Psoas muscle (tissue), 8 donors: ENCODE data around the gene CMTM7. TPM values are rescaled to one million over a fixed set of nuclear protein-coding genes. Genes with fewer than 3 reads are reported as not detected.

Experiments used
- ATAC-seq, 4 donors: fragments of 200-7000 bp; cut with Tn5 transposase; one replicate each; pipeline ENCODE4 v1.9.1; 2020; ENCODE audit warnings: moderate library complexity in 3 of 4, mild to moderate bottlenecking in 2 of 4
- DNase-seq, 2 donors: peaks; one replicate each; pipeline ENCODE4 v3.0.0-alpha.2; 2020
- H3K27ac ChIP-seq: fragments of 200-600 bp; one replicate; pipeline ENCODE4 v1.8.0; 2022
- H3K27me3 ChIP-seq, 3 donors: fragments of 200-600 bp in 1 of 3; one replicate each; pipeline versions ENCODE4 v1.6.1 to v1.8.0; 2013 to 2022; ENCODE audit warnings: low read length in 2 of 3, mild to moderate bottlenecking in 2 of 3, moderate library complexity in 1 of 3; ENCODE audit not compliant: insufficient read depth in 3 of 3
- H3K36me3 ChIP-seq, 2 donors: fragments of 200-600 bp in 1 of 2; one replicate each; pipeline versions ENCODE4 v1.6.1 to v1.8.0; 2013 to 2022; ENCODE audit warnings: low read depth in 1 of 2, mild to moderate bottlenecking in 1 of 2, moderate library complexity in 1 of 2; ENCODE audit not compliant: insufficient read depth in 1 of 2
- H3K4me1 ChIP-seq: fragments of 200-600 bp; one replicate; pipeline ENCODE4 v1.8.0; 2022
- H3K4me3 ChIP-seq: fragments of 200-600 bp; one replicate; pipeline ENCODE4 v1.8.0; 2022; ENCODE audit warnings: mild to moderate bottlenecking
- H3K9me3 ChIP-seq: fragments of 200-600 bp; one replicate; pipeline ENCODE4 v1.8.0; 2022
- WGBS, 3 donors: extraction: QIAGEN DNeasy Blood & Tissue Kit; methylation state at CpG; one replicate each; pipeline versions ENCODE4 v1.1.6 to v1.1.7; 2013; 5-methylcytosine and 5-hydroxymethylcytosine counted together
- intact Hi-C, 2 donors: fragments of 100-400 bp; cut with DNase I; formaldehyde crosslinking; loops; one replicate each; pipeline versions ENCODE4 v1.11.0 to v1.14.2; 2022
- polyA plus RNA-seq, 3 donors: library from polyadenylated mRNA; stranded (reverse); fragments of 200-250 nt; gene quantifications; one replicate each; pipeline ENCODE4 v1.2.3, GENCODE V29; 2013
- total RNA-seq, 4 donors: library from RNA; stranded (reverse); fragmentation: NEBNext Ultra II Directional in 2 of 4; extraction: Animal tissue kit (Norgen Biotek cat#: 25700) in 2 of 4; gene quantifications; one replicate each; pipeline versions ENCODE4 v1.2.1 to v1.2.4, GENCODE V29; 2021 to 2023
- TF ChIP-seq, protein P1 (sequence below): fragments of 200-600 bp; IDR thresholded peaks from one replicate; pipeline ENCODE4 v1.8.0; 2022; ENCODE audit warnings: antibody characterized with exemption
- donor health status: healthy with polysubstance abuse.
- donor health status: DM: no; HTN: no; CAD: no; lungs with moderate emphysema.
- donor health status: Bipolar disorder and iron deficiency.
- donor health status: healthy.
- donor health status: DM: yes; HTN: yes; CAD: no.
- donor health status: DM: no; HTN: no; CAD: no.
- donor health status: DM: no; HTN: no; CAD: no.
- donor health status: DM: yes; HTN: yes; CAD: no.

Gene CMTM7
- total and polyA plus RNA-seq, 7 donors, result 0.65 to 18.5 (median 2.6) TPM

DNA sequence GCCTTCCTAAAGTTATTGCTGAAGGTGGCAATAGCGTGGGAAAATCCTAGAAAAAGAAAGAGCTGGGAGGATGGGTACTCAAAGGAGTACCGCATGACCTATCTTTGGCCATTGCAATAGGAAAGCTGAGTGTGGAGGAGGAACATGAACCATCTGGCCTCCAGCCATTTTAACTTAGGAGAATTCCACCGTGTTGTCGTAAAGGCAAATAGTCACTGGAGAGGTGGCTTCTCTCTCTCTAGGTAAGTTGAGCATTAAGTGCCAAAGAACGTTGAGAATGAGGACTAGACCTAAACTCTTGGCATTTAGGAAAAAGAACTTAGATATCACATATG lies 16.1 kb upstream of the CMTM7 start:
- Histone ChIP-seq H3K9me3 (no peaks in the 10 kb centered on the region), H3K4me1 (no peaks in the 10 kb centered on the region), H3K4me3 (no peak overlapping the region), H3K27ac (no peak overlapping the region), H3K27me3 (no peaks in the 10 kb centered on the region), H3K36me3 (no peaks in the 10 kb centered on the region)
- intact Hi-C loops, result loop anchor here in 1 of 2 donors (5.0 kb wide), 1 partner anchor 292 kb away; no protein-coding TSS in a partner anchor
- no peak for ATAC-seq
- TF ChIP-seq, protein P1, sequence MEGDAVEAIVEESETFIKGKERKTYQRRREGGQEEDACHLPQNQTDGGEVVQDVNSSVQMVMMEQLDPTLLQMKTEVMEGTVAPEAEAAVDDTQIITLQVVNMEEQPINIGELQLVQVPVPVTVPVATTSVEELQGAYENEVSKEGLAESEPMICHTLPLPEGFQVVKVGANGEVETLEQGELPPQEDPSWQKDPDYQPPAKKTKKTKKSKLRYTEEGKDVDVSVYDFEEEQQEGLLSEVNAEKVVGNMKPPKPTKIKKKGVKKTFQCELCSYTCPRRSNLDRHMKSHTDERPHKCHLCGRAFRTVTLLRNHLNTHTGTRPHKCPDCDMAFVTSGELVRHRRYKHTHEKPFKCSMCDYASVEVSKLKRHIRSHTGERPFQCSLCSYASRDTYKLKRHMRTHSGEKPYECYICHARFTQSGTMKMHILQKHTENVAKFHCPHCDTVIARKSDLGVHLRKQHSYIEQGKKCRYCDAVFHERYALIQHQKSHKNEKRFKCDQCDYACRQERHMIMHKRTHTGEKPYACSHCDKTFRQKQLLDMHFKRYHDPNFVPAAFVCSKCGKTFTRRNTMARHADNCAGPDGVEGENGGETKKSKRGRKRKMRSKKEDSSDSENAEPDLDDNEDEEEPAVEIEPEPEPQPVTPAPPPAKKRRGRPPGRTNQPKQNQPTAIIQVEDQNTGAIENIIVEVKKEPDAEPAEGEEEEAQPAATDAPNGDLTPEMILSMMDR, result no peak
- WGBS, 3 donors, result 82 to 94% (median 84%) methylated on average over 5 of the region's 5 CpGs
- no peak for DNase-seq

DNA sequence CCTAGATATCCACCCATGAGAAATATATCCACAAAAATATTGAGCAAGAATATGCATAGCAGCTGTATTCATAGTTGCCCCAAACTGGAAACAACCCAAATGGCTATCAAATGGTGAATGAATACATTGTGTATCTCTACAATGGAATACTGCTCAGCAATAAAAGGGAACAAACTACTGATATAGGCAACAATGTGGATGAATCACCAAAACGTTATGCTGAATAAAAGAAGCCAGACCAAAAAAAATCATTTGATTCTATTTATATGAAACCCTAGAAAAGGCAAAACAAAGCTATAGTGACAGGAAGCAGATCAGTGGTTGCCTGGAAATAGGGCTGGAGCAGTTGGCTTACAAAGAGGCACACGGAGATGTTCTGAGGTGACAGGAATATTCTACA lies 15.5 kb upstream of the CMTM7 start:
- DNase-seq (no peak), ATAC-seq (no peak)
- H3K4me1 ChIP-seq, result no peaks in the 10 kb centered on the region
- no peaks in the 10 kb centered on the region for H3K36me3 ChIP-seq
- TF ChIP-seq, protein P1, result no peak
- no peaks in the 10 kb centered on the region for H3K9me3 ChIP-seq
- H3K27ac ChIP-seq, result no peak overlapping the region
- no peaks in the 10 kb centered on the region for H3K27me3 ChIP-seq
- no peak overlapping the region for H3K4me3 ChIP-seq
- intact Hi-C loops, result loop anchor here in 1 of 2 donors (2.0 to 5.0 kb wide), 2 partner anchors 93 to 291 kb away; no protein-coding TSS in a partner anchor
- WGBS, 3 donors, result 67 to 78% (median 72%) methylated on average over 2 of the region's 2 CpGs

DNA sequence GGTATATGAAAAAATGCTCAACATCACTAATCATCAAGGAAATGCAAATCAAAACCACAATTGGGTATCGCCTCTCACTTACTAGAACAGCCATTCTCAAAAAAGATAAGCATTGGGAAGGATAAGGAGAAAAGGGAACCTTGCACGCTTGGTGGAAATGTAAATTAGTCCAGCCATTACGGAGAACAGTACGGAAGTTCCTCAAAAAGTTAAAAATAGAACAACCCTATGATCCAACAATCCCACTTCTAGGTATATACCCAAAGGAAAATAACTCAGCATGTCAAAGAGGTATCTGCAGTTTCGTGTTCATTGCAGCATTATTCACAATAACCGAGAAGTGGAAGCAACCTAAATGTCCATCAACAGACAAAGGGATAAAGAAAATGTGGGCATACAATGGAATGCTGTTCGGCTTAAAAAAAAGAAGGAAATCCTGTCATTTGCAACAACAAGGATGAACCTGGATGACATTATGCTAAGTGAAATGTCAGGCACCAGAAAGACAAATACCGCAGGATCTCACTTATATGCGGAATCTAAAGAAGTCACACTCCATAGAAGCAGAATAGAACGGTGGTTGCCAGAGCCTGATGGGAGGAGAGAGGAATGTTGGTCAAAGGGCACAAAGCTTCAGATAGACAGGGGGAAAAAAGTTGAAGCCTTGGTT lies 11.7 kb upstream of the CMTM7 start:
- TF ChIP-seq, protein P1, result no peak
- DNase-seq (no peak), ATAC-seq (no peak)
- intact Hi-C loops, result loop anchor here in 1 of 2 donors (5.0 kb wide), 1 partner anchor 287 kb away; no protein-coding TSS in a partner anchor
- H3K4me1 ChIP-seq, result no peaks in the 10 kb centered on the region
- no peaks in the 10 kb centered on the region for H3K36me3 ChIP-seq
- no peaks in the 10 kb centered on the region for H3K27me3 ChIP-seq
- no peak overlapping the region for H3K4me3 ChIP-seq
- H3K9me3 ChIP-seq, result no peaks in the 10 kb centered on the region
- no peak overlapping the region for H3K27ac ChIP-seq
- 73 to 76% (median 75%) methylated on average over 10 of the region's 10 CpGs for WGBS, 3 donors

DNA sequence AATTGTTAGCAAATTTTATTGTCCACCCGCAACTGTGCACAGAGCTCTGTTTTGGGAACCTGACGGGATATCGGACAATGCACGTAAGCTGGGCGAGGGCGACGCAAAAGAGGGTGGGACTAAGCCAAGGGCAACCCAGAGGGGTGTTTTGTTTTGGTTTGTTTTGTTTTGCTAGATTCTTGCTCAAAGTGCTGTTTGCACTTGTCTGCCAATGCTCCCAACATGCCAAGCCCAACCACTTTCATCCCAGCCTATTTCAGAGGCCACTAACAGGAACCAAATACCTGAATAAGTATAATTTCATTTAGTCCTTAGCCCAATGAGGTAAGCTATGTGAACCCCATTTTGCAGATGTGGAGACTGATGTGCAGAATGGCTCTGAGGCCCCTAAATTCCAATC lies 9.7 kb upstream of the CMTM7 start:
- DNase-seq (no peak), ATAC-seq (no peak)
- H3K36me3 ChIP-seq, result no peaks in the 10 kb centered on the region
- intact Hi-C loops, result no loop called here
- no peaks in the 10 kb centered on the region for H3K4me1 ChIP-seq
- TF ChIP-seq, protein P1, result no peak
- 70 to 84% (median 72%) methylated on average over 7 of the region's 7 CpGs for WGBS, 3 donors
- no peaks in the 10 kb centered on the region for H3K9me3 ChIP-seq
- H3K4me3 ChIP-seq, result no peak overlapping the region
- no peak overlapping the region for H3K27ac ChIP-seq
- no peaks in the 10 kb centered on the region for H3K27me3 ChIP-seq
